ENCODE results near the gene REG3A. TPM values are rescaled to one million over a fixed set of nuclear protein-coding genes. Genes with fewer than 3 reads are reported as not detected.

Gene REG3A
- total and polyA plus RNA-seq, 2 of the 8 experiments (the other 6 are each of a cell fraction or from before 2014, with no cell fraction given), result not detected

DNA sequence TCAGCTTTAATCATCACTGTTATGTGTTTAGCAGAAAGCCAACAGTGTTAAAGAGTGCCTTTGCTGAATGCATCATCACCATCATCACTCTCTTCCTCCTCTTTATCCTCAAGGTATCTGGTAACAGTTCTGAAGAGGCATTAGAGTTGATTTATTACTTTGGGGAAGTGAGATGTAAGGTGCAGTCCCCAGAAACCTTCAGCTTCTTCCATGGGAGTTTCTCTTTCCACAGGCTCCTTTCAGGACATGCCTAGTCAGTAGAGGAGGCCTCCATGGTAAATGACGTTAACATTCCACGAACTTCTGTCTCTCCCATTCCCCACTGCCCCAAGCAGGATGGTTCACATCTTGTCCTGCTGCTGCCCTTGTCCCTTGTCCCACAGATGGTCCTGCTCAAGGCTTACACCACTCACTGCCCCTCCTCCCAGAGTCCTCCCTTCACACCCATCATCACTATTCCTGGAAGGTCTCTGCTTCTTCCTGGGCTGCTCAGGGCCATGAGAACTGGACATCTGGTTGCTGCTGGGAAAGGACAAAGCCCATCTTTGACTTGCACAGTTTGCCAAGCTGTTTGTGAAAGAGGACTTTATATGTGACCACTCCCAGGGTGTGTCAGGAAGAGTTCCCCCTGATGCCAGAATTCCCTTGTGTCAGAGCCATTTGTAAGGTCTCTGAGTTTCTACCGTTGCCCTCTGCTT lies 44.6 kb downstream of the REG3A start:
- no peak overlapping the region for H2BK15ac ChIP-seq (ENCODE audit: low read length)
- FAIRE-seq (no peak), DNase-seq (ENCODE audit: low read depth in 1 of 2, low spot score in 2 of 2) (no peak)
- H3K36me3 ChIP-seq (ENCODE audit: control insufficient read depth in 2 of 4, insufficient read depth in 4 of 4, low read length in 3 of 4), result no peaks in the 10 kb centered on the region
- H3K56ac ChIP-seq (replicated peaks; ENCODE audit: insufficient read length, low read depth, low read length), result no peak overlapping the region
- H2BK120ac ChIP-seq (replicated peaks; ENCODE audit: low read depth, low read length), result no peak overlapping the region
- no peak overlapping the region for H3K27ac ChIP-seq (ENCODE audit: low read depth, low read length)
- H3K4me3 ChIP-seq (ENCODE audit: extremely low read depth in 1 of 4, insufficient read depth in 2 of 4, low read depth in 3 of 4, low read length in 4 of 4), result no peak overlapping the region
- no peaks in the 10 kb centered on the region for H3K4me1 ChIP-seq (replicated peaks in 1 of 4; ENCODE audit: control insufficient read depth in 3 of 4, insufficient read depth in 4 of 4, low read length in 3 of 4)
- POLR2A ChIA-PET (ENCODE audit: partially characterized antibody), result no interaction called here
- no peak overlapping the region for H3K23ac ChIP-seq (ENCODE audit: insufficient read length)
- no peaks in the 10 kb centered on the region for H4K20me1 ChIP-seq (replicated peaks in 1 of 2; ENCODE audit: control insufficient read depth in 1 of 2, insufficient read depth in 2 of 2, low read length in 2 of 2)
- H3K9ac ChIP-seq (replicated peaks in 1 of 4; ENCODE audit: extremely low read depth in 1 of 4, low read depth in 3 of 4, low read length in 3 of 4), result no peak overlapping the region
- no peak overlapping the region for H3K14ac ChIP-seq (ENCODE audit: insufficient read length)
- H2BK5ac ChIP-seq (ENCODE audit: low read depth, low read length), result no peak overlapping the region
- H3K23me2 ChIP-seq (ENCODE audit: low read depth, low read length), result 0 out of 2 replicates have a peak, but pooled peaks cover 4% of the 10 kb centered on the region
- TF ChIP-seq CBX8 (IDR thresholded peaks at IDR 0.05; ENCODE audit: borderline replicate concordance, low read depth, low read length) (no peak), POLR2A (IDR thresholded peaks at IDR 0.05; ENCODE audit: control extremely low read depth in 1 of 2, low read depth in 2 of 2, low read length in 2 of 2) (no peak)
- H3K4me2 ChIP-seq (ENCODE audit: insufficient read depth in 1 of 2, low read depth in 2 of 2, low read length in 2 of 2), result no peak overlapping the region
- CTCF ChIA-PET (ENCODE audit: partially characterized antibody), result interaction anchor here (0.9 to 2.1 kb wide), 4 partner anchors 33 to 160 kb away, joined by 3 to 8 read pairs (median 3); no protein-coding TSS in a partner anchor
- H3K27me3 ChIP-seq (replicated peaks in 1 of 4; ENCODE audit: control insufficient read depth in 3 of 4, extremely low read depth in 1 of 4, insufficient read depth in 3 of 4, low read length in 3 of 4), result no peaks in the 10 kb centered on the region
- H2BK12ac ChIP-seq (ENCODE audit: low read depth, low read length), result no peak overlapping the region
- no peak overlapping the region for H3K18ac ChIP-seq (ENCODE audit: extremely low read depth, low read length)
- H3K79me2 ChIP-seq (ENCODE audit: control insufficient read depth in 1 of 2, insufficient read depth in 2 of 2, low read length in 2 of 2), result no peaks in the 10 kb centered on the region
- H3K4ac ChIP-seq (replicated peaks; ENCODE audit: insufficient read length, low read depth, low read length), result no peak overlapping the region
- H3K9me3 ChIP-seq (ENCODE audit: insufficient read depth in 2 of 2, low read depth in 1 of 2, low read length in 1 of 2), result peaks cover 0 to 3% of the 10 kb centered on the region in 2 experiments; a peak in 1 of 4 replicates
- no peak overlapping the region for H2AK5ac ChIP-seq (ENCODE audit: low read depth, low read length)
- H4K8ac ChIP-seq (ENCODE audit: extremely low read depth, insufficient read depth, low read length), result no peak overlapping the region
- no peak overlapping the region for H4K91ac ChIP-seq (replicated peaks; ENCODE audit: insufficient read length, low read length)
- H3K79me1 ChIP-seq (ENCODE audit: low read depth, low read length), result no peaks in the 10 kb centered on the region
- no peak overlapping the region for H2AFZ ChIP-seq (ENCODE audit: low read length)
- no peak overlapping the region for H2BK20ac ChIP-seq (ENCODE audit: low read length)
- WGBS, 2 experiments (ENCODE audit: extremely low coverage in 1 of 2, insufficient coverage in 1 of 2, insufficient read length in 1 of 2, insufficient replicate concordance in 2 of 2, low coverage in 1 of 2, low lambda C conversion rate in 2 of 2, missing lambda C conversion rate in 1 of 2), result 96% methylated on average over 3 of the region's 3 CpGs; no CpG with 5 or more reads in 1 of the 2 experiments
- H4K5ac ChIP-seq (ENCODE audit: insufficient read length, low read depth, low read length), result no peak overlapping the region

All from H1 (cell line).